Sigmoid colon (tissue), 4 donors: ENCODE data around the gene ATP9A.

Experiments
- EP300 ChIP-seq, 4 donors: sonication (generic); formaldehyde crosslinking; IDR thresholded peaks; one replicate each; pipeline ENCODE4 v1.6.1; 2017; ENCODE audit warnings: antibody characterized with exemption in 4 of 4
- POLR2A ChIP-seq, 2 donors: fragments of 450-650 bp; IDR thresholded peaks; one replicate each; pipeline ENCODE4 v1.6.1; 2016; ENCODE audit warnings: antibody characterized with exemption in 2 of 2, mild to moderate bottlenecking in 2 of 2, moderate library complexity in 2 of 2
- TF ChIP-seq, protein P1 (sequence below), 4 experiments: fragments of 450-650 bp in 3 of 4; fragments of 200-600 bp in 1 of 4; IDR thresholded peaks; one replicate each; pipeline ENCODE4 v1.5.1; 2016 to 2019; ENCODE audit warnings: antibody characterized with exemption in 4 of 4, mild to moderate bottlenecking in 3 of 4, moderate library complexity in 2 of 4

GRCh38 chr20:51760905-51761546, 7.2 kb downstream of the ATP9A start:
- TF ChIP-seq, protein P1, sequence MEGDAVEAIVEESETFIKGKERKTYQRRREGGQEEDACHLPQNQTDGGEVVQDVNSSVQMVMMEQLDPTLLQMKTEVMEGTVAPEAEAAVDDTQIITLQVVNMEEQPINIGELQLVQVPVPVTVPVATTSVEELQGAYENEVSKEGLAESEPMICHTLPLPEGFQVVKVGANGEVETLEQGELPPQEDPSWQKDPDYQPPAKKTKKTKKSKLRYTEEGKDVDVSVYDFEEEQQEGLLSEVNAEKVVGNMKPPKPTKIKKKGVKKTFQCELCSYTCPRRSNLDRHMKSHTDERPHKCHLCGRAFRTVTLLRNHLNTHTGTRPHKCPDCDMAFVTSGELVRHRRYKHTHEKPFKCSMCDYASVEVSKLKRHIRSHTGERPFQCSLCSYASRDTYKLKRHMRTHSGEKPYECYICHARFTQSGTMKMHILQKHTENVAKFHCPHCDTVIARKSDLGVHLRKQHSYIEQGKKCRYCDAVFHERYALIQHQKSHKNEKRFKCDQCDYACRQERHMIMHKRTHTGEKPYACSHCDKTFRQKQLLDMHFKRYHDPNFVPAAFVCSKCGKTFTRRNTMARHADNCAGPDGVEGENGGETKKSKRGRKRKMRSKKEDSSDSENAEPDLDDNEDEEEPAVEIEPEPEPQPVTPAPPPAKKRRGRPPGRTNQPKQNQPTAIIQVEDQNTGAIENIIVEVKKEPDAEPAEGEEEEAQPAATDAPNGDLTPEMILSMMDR (IDR thresholded peaks at IDR 0.05) = no peak
- TF ChIP-seq POLR2A (IDR thresholded peaks at IDR 0.05) (no peak), EP300 (IDR thresholded peaks at IDR 0.05) (no peak)
